ENCODE results near the gene DENND11. TPM values are rescaled to one million over a fixed set of nuclear protein-coding genes. Genes with fewer than 3 reads are reported as not detected.

The DENND11 gene
- total RNA-seq, 4 donors from 2014 or later = 12.4 to 28.4 (median 19.6) TPM

- no peak for TF ChIP-seq CTCF (IDR thresholded peaks at IDR 0.05)
- ATAC-seq (ENCODE audit: low FRiP score) (no peak), DNase-seq (ENCODE audit: low spot score) (no peak)
These were observed 6.4 kb upstream of the DENND11 start, which contains the start of gene WEE2 for GRCh38 chr7:141708351-141708750. WEE2 (plus strand) TSS chr7:141708353; CDS start chr7:141708759, 406 bp downstream.

DNA sequence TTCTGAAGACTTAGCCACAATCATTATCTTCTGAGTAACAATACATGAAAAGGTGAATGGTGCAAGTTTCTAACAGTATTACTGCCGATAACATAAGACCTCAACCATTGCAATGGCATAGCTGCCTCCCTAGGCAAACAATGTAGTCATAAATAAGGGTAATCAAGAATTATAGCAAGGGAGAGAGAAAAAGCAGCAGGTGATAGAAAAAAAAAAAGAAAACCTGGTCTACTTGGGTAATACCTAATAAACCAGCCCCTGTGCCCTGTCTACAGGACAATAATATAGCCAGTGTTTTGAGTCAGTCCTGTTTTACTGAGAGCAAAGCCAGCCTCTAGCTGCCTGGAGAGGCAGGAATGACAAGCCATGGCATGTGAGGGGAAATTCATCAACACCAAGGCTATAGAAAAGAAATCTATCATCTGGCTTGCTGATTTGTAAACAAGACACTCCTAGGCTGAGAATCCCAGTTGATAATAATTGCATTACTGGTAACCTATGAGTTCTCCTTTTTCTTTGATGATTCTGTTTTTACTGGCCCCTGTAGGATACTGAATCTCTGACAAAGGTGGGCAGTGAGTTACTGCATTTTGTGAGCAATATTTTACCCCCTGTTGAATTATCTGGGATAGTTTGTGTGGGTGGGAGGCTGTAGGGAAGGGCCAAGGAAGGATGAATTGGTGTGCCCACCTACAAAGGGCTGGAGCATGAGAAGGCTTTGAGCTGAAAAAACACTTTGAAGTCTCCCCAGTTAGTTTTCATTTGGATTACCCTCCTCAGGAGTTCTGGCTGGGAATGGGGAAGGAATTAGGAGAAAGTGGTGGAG is 4.5 kb upstream of the DENND11 start:
- no peak for ATAC-seq (ENCODE audit: low FRiP score)
- no peak for TF ChIP-seq CTCF (IDR thresholded peaks at IDR 0.05)
- no peak for DNase-seq (ENCODE audit: low spot score)

DNA sequence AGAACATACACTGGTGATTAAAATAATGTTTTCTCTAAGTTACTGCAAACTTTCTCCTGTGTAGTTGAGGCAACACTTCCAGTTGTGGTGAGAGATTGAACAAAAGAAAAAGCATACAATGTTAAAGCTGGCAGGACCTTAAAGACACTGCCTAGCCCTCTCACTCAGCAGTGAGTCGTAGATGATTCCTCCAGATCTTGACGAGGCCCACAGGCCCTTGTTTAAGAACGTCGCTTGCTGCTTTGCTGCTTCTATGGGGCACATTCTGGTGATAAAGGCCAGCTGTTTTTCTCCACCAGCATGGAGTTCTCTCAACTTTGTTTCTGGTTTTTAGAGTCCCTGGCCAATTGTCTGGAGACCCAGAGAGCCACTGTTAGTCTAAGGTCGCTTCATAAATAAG is 2.8 kb upstream of the DENND11 start:
- TF ChIP-seq CTCF (IDR thresholded peaks at IDR 0.05) = no peak
- no peak for ATAC-seq (ENCODE audit: low FRiP score)

GRCh38 chr7:141704112-141704511 is 2.1 kb upstream of the DENND11 start:
- no peak for DNase-seq (ENCODE audit: low spot score)
- no peak for TF ChIP-seq CTCF (IDR thresholded peaks at IDR 0.05)
- ATAC-seq (ENCODE audit: low FRiP score) = no peak

More for the DNA sequence above, 2.8 kb upstream of the DENND11 start:
- DNase-seq (ENCODE audit: low spot score) = no peak

DNA sequence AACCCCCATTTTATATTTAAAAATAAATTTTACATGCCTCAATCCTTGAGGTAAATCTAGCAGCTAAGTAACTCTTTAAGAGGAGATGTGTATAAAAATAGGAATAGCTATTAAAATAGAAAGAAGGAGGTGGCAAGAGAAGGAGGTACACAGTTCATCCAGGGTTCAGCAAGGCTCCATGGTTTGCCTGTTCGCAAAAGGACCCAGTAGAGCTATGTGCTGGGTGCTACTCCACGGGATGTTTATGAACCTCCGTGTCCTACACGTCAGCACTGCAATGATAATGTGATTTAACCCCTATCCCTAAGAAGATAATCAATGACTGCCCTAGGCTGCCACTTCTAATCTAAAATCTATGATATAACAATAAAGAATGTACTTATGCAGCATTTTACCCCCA is 926 bp upstream of the DENND11 start:
- DNase-seq (ENCODE audit: low spot score) = no peak
- TF ChIP-seq CTCF (IDR thresholded peaks at IDR 0.05) = no peak
- no peak for ATAC-seq (ENCODE audit: low FRiP score)

GRCh38 chr7:141701489-141702046 is 398 bp downstream of the DENND11 start:
- DNase-seq (ENCODE audit: low spot score) (no peak), ATAC-seq (ENCODE audit: low FRiP score) (peak; percentile 71)
- TF ChIP-seq CTCF (IDR thresholded peaks at IDR 0.05) = no peak

Data from omental fat pad (tissue), 4 donors.